ENCODE data around the gene ORC5.

ORC5 gene

GRCh38 chr7:104126411-104126841 is 81.4 kb downstream of the ORC5 start:
- DNase-seq (ENCODE audit: low read depth in 2 of 2), result no peak

- no peak for DNase-seq (ENCODE audit: low read depth in 2 of 2)
Observed at GRCh38 chr7:104124893-104125477, 82.8 kb downstream of the ORC5 start.

- no peak for DNase-seq (ENCODE audit: low read depth in 2 of 2)
Observed at GRCh38 chr7:104124469-104124868, 83.3 kb downstream of the ORC5 start.

- DNase-seq (ENCODE audit: low read depth in 2 of 2), result no peak
Observed at GRCh38 chr7:104123786-104124185, 84.0 kb downstream of the ORC5 start.

- DNase-seq (ENCODE audit: low read depth in 2 of 2), result no peak
Observed at GRCh38 chr7:104113788-104114187, 94.0 kb downstream of the ORC5 start.

- no peak for DNase-seq (ENCODE audit: low read depth in 2 of 2)
Observed at GRCh38 chr7:104112623-104113022, 95.2 kb downstream of the ORC5 start.

- DNase-seq (ENCODE audit: low read depth in 2 of 2), result no peak
Observed at GRCh38 chr7:104111271-104111670, 96.5 kb downstream of the ORC5 start.

GRCh38 chr7:104106108-104106905 is 101.5 kb downstream of the ORC5 start:
- DNase-seq (ENCODE audit: low read depth in 2 of 2), result no peak

- no peak for DNase-seq (ENCODE audit: low read depth in 2 of 2)
Observed at GRCh38 chr7:104098890-104099289, 108.9 kb downstream of the ORC5 start.

GRCh38 chr7:104096683-104097082 is 111.1 kb downstream of the ORC5 start:
- no peak for DNase-seq (ENCODE audit: low read depth in 2 of 2)

GRCh38 chr7:104093127-104093526 is 114.7 kb downstream of the ORC5 start:
- DNase-seq (ENCODE audit: low read depth in 2 of 2), result no peak

GRCh38 chr7:104091242-104091641 is 116.6 kb downstream of the ORC5 start:
- no peak for DNase-seq (ENCODE audit: low read depth in 2 of 2)

- DNase-seq (ENCODE audit: low read depth in 2 of 2), result no peak
Observed at GRCh38 chr7:104089612-104090011, 118.2 kb downstream of the ORC5 start.

GRCh38 chr7:104089061-104089460 is 118.8 kb downstream of the ORC5 start:
- DNase-seq (ENCODE audit: low read depth in 2 of 2), result no peak

Data from stimulated activated CD8-positive, alpha-beta memory T cell treated with anti-CD3 and anti-CD28 coated beads, Interleukin-15, amount 100 ng/mL, for 48 hours (primary cell).